Endodermal cell (in vitro differentiated cells): ENCODE results near the gene FBXO47. TPM values are rescaled to one million over a fixed set of nuclear protein-coding genes. Genes with fewer than 3 reads are reported as not detected.
A peak's percentile ranks its signal among the peaks of the same experiment; 100 is the strongest.

ENCODE experiments used
- DNase-seq: peaks from one replicate; pipeline ENCODE4 v3.0.0-alpha.2; 2017
- H3K27ac ChIP-seq: 2 replicates; pipeline ENCODE4 v1.5.1; 2013; ENCODE audit warnings: mild to moderate bottlenecking, low read depth, low read length, moderate library complexity
- H3K27me3 ChIP-seq: 2 replicates; pipeline ENCODE4 v1.6.1; 2013; ENCODE audit warnings: mild to moderate bottlenecking, low read length, moderate library complexity; ENCODE audit not compliant: insufficient read depth, control insufficient read depth, poor library complexity, severe bottlenecking
- H3K36me3 ChIP-seq: 2 replicates; pipeline ENCODE4 v1.7.0; 2013; ENCODE audit warnings: mild to moderate bottlenecking, low read length, moderate library complexity; ENCODE audit not compliant: control insufficient read depth, insufficient read depth
- H3K4me1 ChIP-seq: one replicate; pipeline ENCODE4 v1.7.0; 2013; ENCODE audit warnings: low read length; ENCODE audit not compliant: control insufficient read depth, insufficient read depth
- H3K4me3 ChIP-seq: 2 replicates; pipeline ENCODE4 v1.5.1; 2013; ENCODE audit warnings: mild to moderate bottlenecking, low read length, moderate library complexity
- H3K9ac ChIP-seq: 2 replicates; pipeline ENCODE4 v1.6.1; 2013; ENCODE audit warnings: mild to moderate bottlenecking, low read length, moderate library complexity; ENCODE audit not compliant: poor library complexity, severe bottlenecking; ENCODE audit errors: extremely low read depth
- H3K9me3 ChIP-seq: 2 replicates; pipeline ENCODE4 v1.6.1; 2013; ENCODE audit warnings: mild to moderate bottlenecking, low read length, moderate library complexity; ENCODE audit not compliant: control insufficient read depth
- H3K27ac Mint-ChIP-seq: 2 replicates; pipeline ENCODE4 v1.8.0; 2020; ENCODE audit warnings: mixed read lengths
- H3K27me3 Mint-ChIP-seq: 2 replicates; pipeline ENCODE4 v1.8.0; 2021; ENCODE audit warnings: mild to moderate bottlenecking, mixed read lengths; ENCODE audit not compliant: insufficient read depth
- H3K36me3 Mint-ChIP-seq: 2 replicates; pipeline ENCODE4 v1.8.0; 2020; ENCODE audit warnings: low read depth, mixed read lengths
- H3K4me1 Mint-ChIP-seq: 2 replicates; pipeline ENCODE4 v1.8.0; 2020; ENCODE audit warnings: mixed read lengths
- H3K4me3 Mint-ChIP-seq: 2 replicates; pipeline ENCODE4 v1.8.0; 2020; ENCODE audit warnings: mild to moderate bottlenecking, moderate library complexity, mixed read lengths
- H3K9me3 Mint-ChIP-seq: 2 replicates; pipeline ENCODE4 v1.8.0; 2020; ENCODE audit warnings: mild to moderate bottlenecking, mixed read lengths
- WGBS, 2 experiments: methylation state at CpG; one replicate each; pipeline versions ENCODE4 v1.1.5 to v1.1.7; 2013; ENCODE audit warnings: missing lambda C conversion rate in 2 of 2, mixed read lengths in 1 of 2; ENCODE audit not compliant: insufficient coverage in 1 of 2, insufficient read length in 1 of 2; 5-methylcytosine and 5-hydroxymethylcytosine counted together
- total RNA-seq, 2 donors: library from RNA; stranded (reverse); fragmentation: NEBNext Ultra II Directional in 1 of 2; extraction: Animal tissue kit (Norgen Biotek cat#: 25700) in 1 of 2; gene quantifications; 2 replicates in 1 of 2; 3 replicates in 1 of 2; pipeline ENCODE4 v1.2.1, GENCODE V29; 2021
- TF ChIP-seq, protein P1 (sequence below): fragments of 200-600 bp; sonication (generic); conservative IDR thresholded peaks from 2 replicates; pipeline ENCODE4 v1.5.0; 2021; ENCODE audit warnings: antibody characterized with exemption, mild to moderate bottlenecking

Gene FBXO47
- total RNA-seq, 2 donors from 2014 or later, result not detected

DNA sequence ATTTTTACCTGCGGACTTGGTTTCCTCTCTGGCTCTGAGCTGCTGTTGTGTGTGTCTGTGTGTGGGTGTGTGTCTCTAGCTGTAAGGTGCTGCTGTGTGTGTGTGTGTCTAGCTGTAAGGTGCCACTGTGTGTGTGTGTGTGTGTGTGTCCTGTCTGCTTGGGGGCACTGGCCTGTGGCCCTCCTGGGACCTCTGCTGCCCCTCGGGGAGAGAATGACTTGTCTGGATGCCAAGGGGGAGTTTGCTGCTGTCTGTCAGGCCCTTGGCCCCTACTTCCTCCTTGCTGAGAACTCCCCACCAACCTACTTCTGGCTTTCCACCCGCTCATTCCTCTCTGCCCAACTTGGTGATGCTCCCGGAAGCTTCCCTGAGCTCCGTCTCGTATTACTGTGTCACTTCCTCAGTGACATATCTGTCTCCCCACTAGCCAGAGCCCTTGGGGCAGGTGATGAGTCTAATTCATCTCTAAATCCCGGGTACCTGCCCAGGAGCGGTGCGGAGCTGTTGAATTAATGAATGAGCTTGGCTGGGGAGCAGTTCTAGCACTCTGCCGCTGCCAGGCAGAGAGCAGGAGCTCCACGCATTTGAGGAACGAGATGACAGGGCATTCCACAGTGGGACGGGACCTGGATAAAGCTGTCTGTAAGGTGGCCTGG lies 45.3 kb downstream of the FBXO47 start:
- Histone ChIP-seq H3K27me3 (no peaks in the 10 kb centered on the region), H3K4me3 (no peak overlapping the region), H3K4me1 (peaks cover 4% of the 10 kb centered on the region), H3K27ac (peak overlapping the region; percentile 4), H3K9ac (no peak overlapping the region), H3K36me3 (peaks cover 41% of the 10 kb centered on the region), H3K9me3 (no peaks in the 10 kb centered on the region)
- H3K9me3 Mint-ChIP-seq, result no peaks in the 10 kb centered on the region
- H3K4me3 Mint-ChIP-seq, result no peak overlapping the region
- TF ChIP-seq, protein P1, sequence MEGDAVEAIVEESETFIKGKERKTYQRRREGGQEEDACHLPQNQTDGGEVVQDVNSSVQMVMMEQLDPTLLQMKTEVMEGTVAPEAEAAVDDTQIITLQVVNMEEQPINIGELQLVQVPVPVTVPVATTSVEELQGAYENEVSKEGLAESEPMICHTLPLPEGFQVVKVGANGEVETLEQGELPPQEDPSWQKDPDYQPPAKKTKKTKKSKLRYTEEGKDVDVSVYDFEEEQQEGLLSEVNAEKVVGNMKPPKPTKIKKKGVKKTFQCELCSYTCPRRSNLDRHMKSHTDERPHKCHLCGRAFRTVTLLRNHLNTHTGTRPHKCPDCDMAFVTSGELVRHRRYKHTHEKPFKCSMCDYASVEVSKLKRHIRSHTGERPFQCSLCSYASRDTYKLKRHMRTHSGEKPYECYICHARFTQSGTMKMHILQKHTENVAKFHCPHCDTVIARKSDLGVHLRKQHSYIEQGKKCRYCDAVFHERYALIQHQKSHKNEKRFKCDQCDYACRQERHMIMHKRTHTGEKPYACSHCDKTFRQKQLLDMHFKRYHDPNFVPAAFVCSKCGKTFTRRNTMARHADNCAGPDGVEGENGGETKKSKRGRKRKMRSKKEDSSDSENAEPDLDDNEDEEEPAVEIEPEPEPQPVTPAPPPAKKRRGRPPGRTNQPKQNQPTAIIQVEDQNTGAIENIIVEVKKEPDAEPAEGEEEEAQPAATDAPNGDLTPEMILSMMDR, result no peak
- peak; percentile 61 for DNase-seq
- peaks cover 37% of the 10 kb centered on the region for H3K36me3 Mint-ChIP-seq
- 91 to 92% methylated on average over 11 to 13 of the region's 13 CpGs for WGBS, 2 experiments
- H3K27me3 Mint-ChIP-seq, result no peaks in the 10 kb centered on the region
- peaks cover 18% of the 10 kb centered on the region for H3K4me1 Mint-ChIP-seq
- peak overlapping the region; percentile 90 for H3K27ac Mint-ChIP-seq

DNA sequence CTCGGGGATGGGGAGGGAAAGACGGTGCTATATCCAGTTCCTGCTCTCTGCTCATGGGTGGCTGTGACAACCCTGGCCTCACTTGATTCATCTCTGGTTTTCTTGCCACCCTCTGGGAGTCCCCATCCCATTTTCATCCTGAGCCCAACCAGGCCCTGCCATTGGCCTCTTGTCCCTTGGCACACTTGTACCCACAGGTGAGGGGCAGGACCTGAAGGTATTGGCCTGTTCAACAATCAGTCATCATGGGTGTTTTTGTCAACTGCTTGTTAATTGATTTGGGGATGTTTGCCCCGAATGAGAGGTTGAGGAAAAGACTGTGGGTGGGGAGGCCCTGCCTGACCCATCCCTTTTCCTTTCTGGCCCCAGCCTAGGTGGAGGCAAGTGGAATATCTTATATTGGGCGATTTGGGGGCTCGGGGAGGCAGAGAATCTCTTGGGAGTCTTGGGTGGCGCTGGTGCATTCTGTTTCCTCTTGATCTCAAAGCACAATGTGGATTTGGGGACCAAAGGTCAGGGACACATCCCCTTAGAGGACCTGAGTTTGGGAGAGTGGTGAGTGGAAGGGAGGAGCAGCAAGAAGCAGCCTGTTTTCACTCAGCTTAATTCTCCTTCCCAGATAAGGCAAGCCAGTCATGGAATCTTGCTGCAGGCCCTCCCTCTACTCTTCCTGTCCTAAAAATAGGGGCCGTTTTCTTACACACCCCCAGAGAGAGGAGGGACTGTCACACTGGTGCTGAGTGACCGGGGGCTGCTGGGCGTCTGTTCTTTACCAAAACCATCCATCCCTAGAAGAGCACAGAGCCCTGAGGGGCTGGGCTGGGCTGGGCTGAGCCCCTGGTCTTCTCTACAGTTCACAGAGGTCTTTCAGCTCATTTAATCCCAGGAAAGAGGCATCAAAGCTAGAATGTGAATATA lies 46.6 kb downstream of the FBXO47 start:
- Histone ChIP-seq H3K9me3 (no peaks in the 10 kb centered on the region), H3K9ac (no peak overlapping the region), H3K36me3 (peaks cover 50% of the 10 kb centered on the region), H3K27me3 (no peaks in the 10 kb centered on the region), H3K4me1 (peaks cover 4% of the 10 kb centered on the region), H3K27ac (no peak overlapping the region), H3K4me3 (no peak overlapping the region)
- no peaks in the 10 kb centered on the region for H3K27me3 Mint-ChIP-seq
- peaks cover 14% of the 10 kb centered on the region for H3K4me1 Mint-ChIP-seq
- peak overlapping the region; percentile 58 for H3K27ac Mint-ChIP-seq
- no peaks in the 10 kb centered on the region for H3K9me3 Mint-ChIP-seq
- no peak overlapping the region for H3K4me3 Mint-ChIP-seq
- peak; percentile 38 for DNase-seq
- H3K36me3 Mint-ChIP-seq, result peaks cover 45% of the 10 kb centered on the region
- TF ChIP-seq, protein P1, result no peak
- 91 to 94% methylated on average over 8 to 9 of the region's 9 CpGs for WGBS, 2 experiments

DNA sequence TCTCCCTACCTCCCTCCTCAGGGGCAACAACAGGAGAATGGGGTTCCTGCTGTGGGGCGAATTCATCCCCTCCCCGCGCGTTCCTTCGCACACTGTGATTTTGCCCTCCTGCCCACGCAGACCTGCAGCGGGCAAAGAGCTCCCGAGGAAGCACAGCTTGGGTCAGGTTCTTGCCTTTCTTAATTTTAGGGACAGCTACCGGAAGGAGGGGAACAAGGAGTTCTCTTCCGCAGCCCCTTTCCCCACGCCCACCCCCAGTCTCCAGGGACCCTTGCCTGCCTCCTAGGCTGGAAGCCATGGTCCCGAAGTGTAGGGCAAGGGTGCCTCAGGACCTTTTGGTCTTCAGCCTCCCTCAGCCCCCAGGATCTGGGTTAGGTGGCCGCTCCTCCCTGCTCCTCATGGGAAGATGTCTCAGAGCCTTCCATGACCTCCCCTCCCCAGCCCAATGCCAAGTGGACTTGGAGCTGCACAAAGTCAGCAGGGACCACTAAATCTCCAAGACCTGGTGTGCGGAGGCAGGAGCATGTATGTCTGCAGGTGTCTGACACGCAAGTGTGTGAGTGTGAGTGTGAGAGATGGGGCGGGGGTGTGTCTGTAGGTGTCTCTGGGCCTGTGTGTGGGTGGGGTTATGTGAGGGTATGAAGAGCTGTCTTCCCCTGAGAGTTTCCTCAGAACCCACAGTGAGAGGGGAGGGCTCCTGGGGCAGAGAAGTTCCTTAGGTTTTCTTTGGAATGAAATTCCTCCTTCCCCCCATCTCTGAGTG lies 47.7 kb downstream of the FBXO47 start:
- no peak overlapping the region for H3K4me3 Mint-ChIP-seq
- no peaks in the 10 kb centered on the region for H3K9me3 Mint-ChIP-seq
- TF ChIP-seq, protein P1, result no peak
- no peak overlapping the region for H3K27ac Mint-ChIP-seq
- Histone ChIP-seq H3K27me3 (no peaks in the 10 kb centered on the region), H3K4me1 (peaks cover 4% of the 10 kb centered on the region), H3K27ac (no peak overlapping the region), H3K9ac (no peak overlapping the region), H3K4me3 (no peak overlapping the region), H3K36me3 (peaks cover 62% of the 10 kb centered on the region), H3K9me3 (no peaks in the 10 kb centered on the region)
- peak; percentile 42 for DNase-seq
- no peaks in the 10 kb centered on the region for H3K27me3 Mint-ChIP-seq
- WGBS, 2 experiments, result 97 to 98% methylated on average over 10 to 16 of the region's 16 CpGs
- H3K36me3 Mint-ChIP-seq, result peaks cover 54% of the 10 kb centered on the region
- peaks cover 8% of the 10 kb centered on the region for H3K4me1 Mint-ChIP-seq
